Panc1 (cell line): Measurements from ENCODE around the gene SPATA20.

Source experiments
- REST ChIP-seq, 2 experiments: IDR thresholded peaks; 2 replicates each; pipeline ENCODE4 v1.6.1; 2011 to 2012; ENCODE audit warnings: low read depth in 2 of 2, control low read depth in 1 of 2, low read length in 1 of 2, mild to moderate bottlenecking in 1 of 2, moderate library complexity in 1 of 2; ENCODE audit not compliant: insufficient read depth in 1 of 2
- SIN3A ChIP-seq: IDR thresholded peaks from 2 replicates; pipeline ENCODE4 v1.6.1; 2012; ENCODE audit warnings: low read depth, mild to moderate bottlenecking, low read length, moderate library complexity, borderline replicate concordance; ENCODE audit not compliant: insufficient read depth
- TF ChIP-seq, protein P1 (sequence below): fragments of 450-650 bp; IDR thresholded peaks from 2 replicates; pipeline ENCODE4 v1.5.1; 2017; ENCODE audit warnings: mild to moderate bottlenecking

- TF ChIP-seq, protein P1, sequence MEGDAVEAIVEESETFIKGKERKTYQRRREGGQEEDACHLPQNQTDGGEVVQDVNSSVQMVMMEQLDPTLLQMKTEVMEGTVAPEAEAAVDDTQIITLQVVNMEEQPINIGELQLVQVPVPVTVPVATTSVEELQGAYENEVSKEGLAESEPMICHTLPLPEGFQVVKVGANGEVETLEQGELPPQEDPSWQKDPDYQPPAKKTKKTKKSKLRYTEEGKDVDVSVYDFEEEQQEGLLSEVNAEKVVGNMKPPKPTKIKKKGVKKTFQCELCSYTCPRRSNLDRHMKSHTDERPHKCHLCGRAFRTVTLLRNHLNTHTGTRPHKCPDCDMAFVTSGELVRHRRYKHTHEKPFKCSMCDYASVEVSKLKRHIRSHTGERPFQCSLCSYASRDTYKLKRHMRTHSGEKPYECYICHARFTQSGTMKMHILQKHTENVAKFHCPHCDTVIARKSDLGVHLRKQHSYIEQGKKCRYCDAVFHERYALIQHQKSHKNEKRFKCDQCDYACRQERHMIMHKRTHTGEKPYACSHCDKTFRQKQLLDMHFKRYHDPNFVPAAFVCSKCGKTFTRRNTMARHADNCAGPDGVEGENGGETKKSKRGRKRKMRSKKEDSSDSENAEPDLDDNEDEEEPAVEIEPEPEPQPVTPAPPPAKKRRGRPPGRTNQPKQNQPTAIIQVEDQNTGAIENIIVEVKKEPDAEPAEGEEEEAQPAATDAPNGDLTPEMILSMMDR: no peak
- TF ChIP-seq SIN3A (no peak), REST (IDR thresholded peaks at IDR 0.05; ENCODE audit: insufficient read depth in 1 of 2, low read depth in 2 of 2, low read length in 1 of 2) (no peak)
Measured at GRCh38 chr17:50588391-50589049, 41.5 kb downstream of the SPATA20 start.
